WTC11 (cell line): ENCODE data around the gene UPP1. TPM values are rescaled to one million over a fixed set of nuclear protein-coding genes. Genes with fewer than 3 reads are reported as not detected.

Experiments
- ATAC-seq: fragments of 200-7000 bp; cut with Tn5 transposase; 2 replicates; pipeline ENCODE4 v1.10.0; 2021; ENCODE audit warnings: mild to moderate bottlenecking, moderate library complexity
- CTCF ChIA-PET: fragments of 300-600 bp; sonication (Branson Sonifier 250); formaldehyde crosslinking; loops from one replicate; lab custom pipeline; 2021; ENCODE audit warnings: antibody characterized with exemption; lab: Charles Lee
- POLR2A ChIA-PET: fragments of 350-600 bp; sonication (Branson Sonifier 250); formaldehyde crosslinking; loops from one replicate; lab custom pipeline; 2021; ENCODE audit warnings: antibody characterized with exemption; lab: Charles Lee
- DNase-seq: peaks from one replicate; pipeline ENCODE4 v3.0.0; 2021; ENCODE audit warnings: low spot score
- H3K27ac Mint-ChIP-seq: 2 replicates; pipeline ENCODE4 v1.8.0; 2021; ENCODE audit warnings: mixed read lengths
- H3K27me3 Mint-ChIP-seq: 2 replicates; pipeline ENCODE4 v1.8.0; 2021; ENCODE audit warnings: low read depth, mild to moderate bottlenecking, moderate library complexity, mixed read lengths
- H3K36me3 Mint-ChIP-seq: 2 replicates; pipeline ENCODE4 v1.8.0; 2021; ENCODE audit warnings: mixed read lengths
- H3K4me1 Mint-ChIP-seq: 2 replicates; pipeline ENCODE4 v1.8.0; 2022; ENCODE audit warnings: mixed read lengths
- H3K4me3 Mint-ChIP-seq: 2 replicates; pipeline ENCODE4 v1.8.0; 2021; ENCODE audit warnings: mild to moderate bottlenecking, moderate library complexity, mixed read lengths
- H3K9me3 Mint-ChIP-seq: 2 replicates; pipeline ENCODE4 v1.8.0; 2021; ENCODE audit warnings: mixed read lengths
- AFF4 ChIP-seq: sonication (generic); formaldehyde crosslinking; IDR thresholded peaks from 2 replicates; pipeline ENCODE4 v1.8.1; 2023; ENCODE audit warnings: mild to moderate bottlenecking, missing genetic modification reagents, borderline replicate concordance
- EMX1 ChIP-seq: fragments of 250-450 bp; sonication (Bioruptor Pico); IDR thresholded peaks from 2 replicates; pipeline ENCODE4 v1.8.0; 2021; ENCODE audit warnings: mild to moderate bottlenecking
- FOXJ3 ChIP-seq: sonication (generic); formaldehyde crosslinking; IDR thresholded peaks from 2 replicates; pipeline ENCODE4 v1.9.0; 2021; ENCODE audit warnings: missing genetic modification reagents, mild to moderate bottlenecking, borderline replicate concordance
- FOXP1 ChIP-seq: sonication (generic); formaldehyde crosslinking; IDR thresholded peaks from 2 replicates; pipeline ENCODE4 v1.8.0; 2022; ENCODE audit warnings: missing genetic modification reagents, mild to moderate bottlenecking, moderate library complexity, borderline replicate concordance
- GABPB1 ChIP-seq: sonication (generic); formaldehyde crosslinking; IDR thresholded peaks from 2 replicates; pipeline ENCODE4 v1.8.1; 2023; ENCODE audit warnings: mild to moderate bottlenecking, missing genetic modification reagents
- IRF2 ChIP-seq: sonication (generic); formaldehyde crosslinking; IDR thresholded peaks from 2 replicates; pipeline ENCODE4 v1.8.0; 2022; ENCODE audit warnings: low read depth, missing genetic modification reagents, borderline replicate concordance
- MYBL2 ChIP-seq: sonication (generic); formaldehyde crosslinking; IDR thresholded peaks from 2 replicates; pipeline ENCODE4 v1.8.1; 2023; ENCODE audit warnings: mild to moderate bottlenecking, moderate library complexity, missing genetic modification reagents
- SMAD3 ChIP-seq: sonication (generic); formaldehyde crosslinking; IDR thresholded peaks from 2 replicates; pipeline ENCODE4 v1.8.0; 2022; ENCODE audit warnings: missing genetic modification reagents, mild to moderate bottlenecking, borderline replicate concordance
- SMAD4 ChIP-seq: sonication (generic); formaldehyde crosslinking; IDR thresholded peaks from 2 replicates; pipeline ENCODE4 v1.8.0; 2022; ENCODE audit warnings: mild to moderate bottlenecking, missing genetic modification reagents
- SOX15 ChIP-seq: fragments of 250-450 bp; sonication (Bioruptor Pico); IDR thresholded peaks from 2 replicates; pipeline ENCODE4 v1.9.0; 2021; ENCODE audit warnings: mild to moderate bottlenecking
- TEAD1 ChIP-seq: sonication (generic); formaldehyde crosslinking; IDR thresholded peaks from 2 replicates; pipeline ENCODE4 v1.8.0; 2022; ENCODE audit warnings: mild to moderate bottlenecking, missing genetic modification reagents
- TP53 ChIP-seq: sonication (generic); formaldehyde crosslinking; IDR thresholded peaks from 2 replicates; pipeline ENCODE4 v1.8.1; 2023; ENCODE audit warnings: mild to moderate bottlenecking, missing genetic modification reagents
- ZNF219 ChIP-seq: sonication (generic); formaldehyde crosslinking; IDR thresholded peaks from 2 replicates; pipeline ENCODE4 v1.8.0; 2023; ENCODE audit warnings: missing genetic modification reagents, mild to moderate bottlenecking, borderline replicate concordance
- ZNF232 ChIP-seq: sonication (generic); formaldehyde crosslinking; IDR thresholded peaks from 2 replicates; pipeline ENCODE4 v1.8.0; 2022; ENCODE audit warnings: mild to moderate bottlenecking, missing genetic modification reagents
- ZNF423 ChIP-seq: fragments of 250-450 bp; sonication (Bioruptor Pico); IDR thresholded peaks from 2 replicates; pipeline ENCODE4 v2.1.2; 2022; ENCODE audit warnings: mild to moderate bottlenecking, moderate library complexity
- ZNF532 ChIP-seq: fragments of 250-450 bp; sonication (Bioruptor Pico); IDR thresholded peaks from 2 replicates; pipeline ENCODE4 v1.9.0; 2021; ENCODE audit warnings: mild to moderate bottlenecking, borderline replicate concordance
- total RNA-seq: library from RNA; stranded (reverse); gene quantifications from 3 replicates; pipeline ENCODE4 v1.2.3, GENCODE V29; 2021
- TF ChIP-seq, protein P1 (sequence below): fragments of 250-450 bp; sonication (Bioruptor Pico); IDR thresholded peaks from 2 replicates; pipeline ENCODE4 v1.9.0; 2021; ENCODE audit warnings: mild to moderate bottlenecking
- TF ChIP-seq, protein P2 (sequence below): sonication (generic); formaldehyde crosslinking; IDR thresholded peaks from 2 replicates; pipeline ENCODE4 v1.8.0; 2023; ENCODE audit warnings: mild to moderate bottlenecking, missing genetic modification reagents
- TF ChIP-seq, protein P3 (sequence below): fragments of 250-450 bp; sonication (Bioruptor Pico); IDR thresholded peaks from 2 replicates; pipeline ENCODE4 v1.9.0; 2021; ENCODE audit warnings: moderate library complexity, mild to moderate bottlenecking, inconsistent platforms, borderline replicate concordance
- TF ChIP-seq, protein P4 (sequence below): sonication (generic); formaldehyde crosslinking; conservative IDR thresholded peaks from 2 replicates; pipeline ENCODE4 v1.8.1; 2023; ENCODE audit warnings: mild to moderate bottlenecking, low read depth, missing genetic modification reagents, moderate library complexity

UPP1 gene
- total RNA-seq, 1 experiment from 2014 or later, result 55.6 TPM

DNA sequence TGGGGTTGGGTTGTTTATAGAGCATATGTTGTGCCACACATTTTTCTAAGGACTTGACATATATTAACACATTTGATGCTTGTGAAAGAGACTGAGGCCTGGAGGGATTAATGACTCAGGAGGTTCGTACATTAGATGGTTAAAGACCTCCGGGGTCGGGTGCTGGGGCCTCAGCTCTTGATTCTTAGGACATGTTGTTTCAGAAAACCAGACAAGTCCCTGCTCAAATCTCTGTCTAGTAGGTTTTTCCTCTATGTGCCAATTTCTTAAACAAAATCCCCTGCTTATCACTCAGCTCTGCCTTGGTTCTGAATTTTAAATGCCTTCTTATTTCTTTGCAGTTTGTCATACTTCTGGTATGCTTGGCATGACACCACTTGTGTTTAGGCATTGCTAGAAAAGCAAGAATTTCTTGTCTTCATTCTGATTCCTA, 5.8 kb downstream of the UPP1 start:
- TF ChIP-seq ZNF219 (CRISPR knock-in tag), result no peak
- TF ChIP-seq FOXJ3 (CRISPR knock-in tag), result no peak
- TF ChIP-seq FOXP1 (CRISPR knock-in tag), result no peak
- TF ChIP-seq ZNF232 (CRISPR knock-in tag), result no peak
- no peak for TF ChIP-seq GABPB1 (CRISPR knock-in tag)
- no peak for TF ChIP-seq MYBL2 (CRISPR knock-in tag)
- TF ChIP-seq, protein P1, sequence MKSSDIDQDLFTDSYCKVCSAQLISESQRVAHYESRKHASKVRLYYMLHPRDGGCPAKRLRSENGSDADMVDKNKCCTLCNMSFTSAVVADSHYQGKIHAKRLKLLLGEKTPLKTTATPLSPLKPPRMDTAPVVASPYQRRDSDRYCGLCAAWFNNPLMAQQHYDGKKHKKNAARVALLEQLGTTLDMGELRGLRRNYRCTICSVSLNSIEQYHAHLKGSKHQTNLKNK (CRISPR knock-in tag), result no peak
- no peak for TF ChIP-seq SMAD4 (CRISPR knock-in tag)
- TF ChIP-seq EMX1, result no peak
- ATAC-seq (no peak), DNase-seq (no peak)
- H3K9me3 Mint-ChIP-seq, result no peaks in the 10 kb centered on the region
- H3K4me3 Mint-ChIP-seq, result no peak overlapping the region
- H3K36me3 Mint-ChIP-seq, result peaks cover 72% of the 10 kb centered on the region
- peaks cover 15% of the 10 kb centered on the region for H3K4me1 Mint-ChIP-seq
- H3K27me3 Mint-ChIP-seq, result no peaks in the 10 kb centered on the region
- CTCF ChIA-PET, result no interaction called here
- H3K27ac Mint-ChIP-seq, result no peak overlapping the region
- POLR2A ChIA-PET, result no interaction called here

- no peak overlapping the region for H3K27ac Mint-ChIP-seq
- peaks cover 69% of the 10 kb centered on the region for H3K36me3 Mint-ChIP-seq
- no peak overlapping the region for H3K4me3 Mint-ChIP-seq
- no peaks in the 10 kb centered on the region for H3K27me3 Mint-ChIP-seq
- ChIA-PET POLR2A (no interaction called here), CTCF (no interaction called here)
- H3K4me1 Mint-ChIP-seq, result peaks cover 5% of the 10 kb centered on the region
- no peaks in the 10 kb centered on the region for H3K9me3 Mint-ChIP-seq
- ATAC-seq (no peak), DNase-seq (no peak)
- TF ChIP-seq IRF2 (no peak), AFF4 (CRISPR knock-in tag) (no peak), ZNF423 (no peak), ZNF532 (CRISPR knock-in tag) (no peak), SMAD3 (CRISPR knock-in tag) (no peak), TEAD1 (CRISPR knock-in tag) (no peak), EMX1 (no peak), TP53 (no peak), SOX15 (CRISPR knock-in tag) (no peak)
- TF ChIP-seq, protein P2, sequence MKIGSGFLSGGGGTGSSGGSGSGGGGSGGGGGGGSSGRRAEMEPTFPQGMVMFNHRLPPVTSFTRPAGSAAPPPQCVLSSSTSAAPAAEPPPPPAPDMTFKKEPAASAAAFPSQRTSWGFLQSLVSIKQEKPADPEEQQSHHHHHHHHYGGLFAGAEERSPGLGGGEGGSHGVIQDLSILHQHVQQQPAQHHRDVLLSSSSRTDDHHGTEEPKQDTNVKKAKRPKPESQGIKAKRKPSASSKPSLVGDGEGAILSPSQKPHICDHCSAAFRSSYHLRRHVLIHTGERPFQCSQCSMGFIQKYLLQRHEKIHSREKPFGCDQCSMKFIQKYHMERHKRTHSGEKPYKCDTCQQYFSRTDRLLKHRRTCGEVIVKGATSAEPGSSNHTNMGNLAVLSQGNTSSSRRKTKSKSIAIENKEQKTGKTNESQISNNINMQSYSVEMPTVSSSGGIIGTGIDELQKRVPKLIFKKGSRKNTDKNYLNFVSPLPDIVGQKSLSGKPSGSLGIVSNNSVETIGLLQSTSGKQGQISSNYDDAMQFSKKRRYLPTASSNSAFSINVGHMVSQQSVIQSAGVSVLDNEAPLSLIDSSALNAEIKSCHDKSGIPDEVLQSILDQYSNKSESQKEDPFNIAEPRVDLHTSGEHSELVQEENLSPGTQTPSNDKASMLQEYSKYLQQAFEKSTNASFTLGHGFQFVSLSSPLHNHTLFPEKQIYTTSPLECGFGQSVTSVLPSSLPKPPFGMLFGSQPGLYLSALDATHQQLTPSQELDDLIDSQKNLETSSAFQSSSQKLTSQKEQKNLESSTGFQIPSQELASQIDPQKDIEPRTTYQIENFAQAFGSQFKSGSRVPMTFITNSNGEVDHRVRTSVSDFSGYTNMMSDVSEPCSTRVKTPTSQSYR (CRISPR knock-in tag), result no peak
- TF ChIP-seq, protein P3, sequence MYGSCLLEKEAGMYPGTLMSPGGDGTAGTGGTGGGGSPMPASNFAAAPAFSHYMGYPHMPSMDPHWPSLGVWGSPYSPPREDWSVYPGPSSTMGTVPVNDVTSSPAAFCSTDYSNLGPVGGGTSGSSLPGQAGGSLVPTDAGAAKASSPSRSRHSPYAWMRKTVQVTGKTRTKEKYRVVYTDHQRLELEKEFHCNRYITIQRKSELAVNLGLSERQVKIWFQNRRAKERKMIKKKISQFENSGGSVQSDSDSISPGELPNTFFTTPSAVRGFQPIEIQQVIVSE (CRISPR knock-in tag), result no peak
- TF ChIP-seq, protein P4, sequence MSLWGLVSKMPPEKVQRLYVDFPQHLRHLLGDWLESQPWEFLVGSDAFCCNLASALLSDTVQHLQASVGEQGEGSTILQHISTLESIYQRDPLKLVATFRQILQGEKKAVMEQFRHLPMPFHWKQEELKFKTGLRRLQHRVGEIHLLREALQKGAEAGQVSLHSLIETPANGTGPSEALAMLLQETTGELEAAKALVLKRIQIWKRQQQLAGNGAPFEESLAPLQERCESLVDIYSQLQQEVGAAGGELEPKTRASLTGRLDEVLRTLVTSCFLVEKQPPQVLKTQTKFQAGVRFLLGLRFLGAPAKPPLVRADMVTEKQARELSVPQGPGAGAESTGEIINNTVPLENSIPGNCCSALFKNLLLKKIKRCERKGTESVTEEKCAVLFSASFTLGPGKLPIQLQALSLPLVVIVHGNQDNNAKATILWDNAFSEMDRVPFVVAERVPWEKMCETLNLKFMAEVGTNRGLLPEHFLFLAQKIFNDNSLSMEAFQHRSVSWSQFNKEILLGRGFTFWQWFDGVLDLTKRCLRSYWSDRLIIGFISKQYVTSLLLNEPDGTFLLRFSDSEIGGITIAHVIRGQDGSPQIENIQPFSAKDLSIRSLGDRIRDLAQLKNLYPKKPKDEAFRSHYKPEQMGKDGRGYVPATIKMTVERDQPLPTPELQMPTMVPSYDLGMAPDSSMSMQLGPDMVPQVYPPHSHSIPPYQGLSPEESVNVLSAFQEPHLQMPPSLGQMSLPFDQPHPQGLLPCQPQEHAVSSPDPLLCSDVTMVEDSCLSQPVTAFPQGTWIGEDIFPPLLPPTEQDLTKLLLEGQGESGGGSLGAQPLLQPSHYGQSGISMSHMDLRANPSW (CRISPR knock-in tag), result no peak
These were observed 7.2 kb downstream of the UPP1 start for GRCh38 chr7:48096273-48096672.
